Measurements from ENCODE around the gene HMGN4.

- TF ChIP-seq CTCF (IDR thresholded peaks at IDR 0.05; ENCODE audit: insufficient read depth, low read length) (no peak), GABPA (IDR thresholded peaks at IDR 0.05; ENCODE audit: low read depth) (no peak), POLR2AphosphoS5 (IDR thresholded peaks at IDR 0.05; ENCODE audit: low read depth) (no peak), REST (IDR thresholded peaks at IDR 0.05; ENCODE audit: insufficient replicate concordance, low read depth) (no peak)
Measured at GRCh38 chr6:26489996-26490964, 47.9 kb upstream of the HMGN4 start.
